Endothelial cell of umbilical vein (primary cell): ENCODE data around the gene DAND5. TPM values are rescaled to one million over a fixed set of nuclear protein-coding genes. Genes with fewer than 3 reads are reported as not detected.

Experiments
- BruUV-seq: library from RNA; stranded (reverse); fragments of 400-500 nt; replicated peaks from 2 replicates; lab custom pipeline; 2021; lab: Mats Ljungman, UMichigan
- CTCF ChIA-PET: fragments of 300-600, 350-600 bp; sonication (Branson Sonifier 250); formaldehyde crosslinking; loops from one replicate; lab custom pipeline; 2021; ENCODE audit warnings: antibody characterized with exemption, inconsistent platforms; lab: Charles Lee
- POLR2A ChIA-PET: fragments of 300-600, 350-600 bp; sonication (Branson Sonifier 250); formaldehyde crosslinking; loops from one replicate; lab custom pipeline; 2021; ENCODE audit warnings: antibody characterized with exemption, inconsistent platforms; lab: Charles Lee
- DNase-seq: peaks from one replicate; pipeline ENCODE4 v3.0.0-alpha.2; 2011; ENCODE audit warnings: low read depth, low spot score
- FAIRE-seq: peaks from 2 replicates; lab custom pipeline; 2011; peaks lifted over from hg19 to GRCh38; lab: Jason Lieb, UNC
- H2AFZ ChIP-seq: 2 replicates; pipeline ENCODE4 v1.6.0; 2012; ENCODE audit warnings: low read depth, low read length, control low read depth, inconsistent platforms
- H3K27ac ChIP-seq: 2 replicates; pipeline ENCODE4 v1.5.1; 2011; ENCODE audit warnings: low read depth, mild to moderate bottlenecking, control low read depth, low read length, moderate library complexity; ENCODE audit not compliant: insufficient read depth
- H3K27me3 ChIP-seq, 2 experiments: 2 replicates each; pipeline versions ENCODE4 v1.6.0 to v1.6.1; 2011; ENCODE audit warnings: low read length in 2 of 2, mixed read lengths in 1 of 2; ENCODE audit not compliant: control insufficient read depth in 2 of 2, insufficient read depth in 2 of 2
- H3K36me3 ChIP-seq, 2 experiments: 2 replicates in 1 of 2; 3 replicates in 1 of 2; pipeline ENCODE4 v1.5.1; 2011; ENCODE audit warnings: low read length in 2 of 2, mild to moderate bottlenecking in 1 of 2, moderate library complexity in 1 of 2; ENCODE audit not compliant: control insufficient read depth in 2 of 2, insufficient read depth in 2 of 2; ENCODE audit errors: extremely low read depth in 1 of 2
- H3K4me1 ChIP-seq: 3 replicates; pipeline ENCODE4 v1.5.1; 2011; ENCODE audit warnings: mild to moderate bottlenecking, low read length; ENCODE audit not compliant: control insufficient read depth, insufficient read depth; ENCODE audit errors: extremely low read depth
- H3K4me2 ChIP-seq: 2 replicates; pipeline ENCODE4 v1.6.1; 2011; ENCODE audit warnings: low read length, control low read depth, mixed read lengths; ENCODE audit not compliant: insufficient read depth
- H3K4me3 ChIP-seq, 3 experiments: fragments of 200-600 bp in 1 of 3; sonication (generic), shearing (Covaris generic) in 1 of 3; replicated peaks in 1 of 3; 2 replicates each; pipeline ENCODE4 v1.5.1; 2011 to 2016; ENCODE audit warnings: control low read depth in 3 of 3, low read length in 3 of 3, mild to moderate bottlenecking in 2 of 3, inconsistent platforms in 1 of 3, low read depth in 1 of 3, moderate library complexity in 1 of 3; ENCODE audit not compliant: insufficient read depth in 1 of 3
- H3K79me2 ChIP-seq: 2 replicates; pipeline ENCODE4 v1.6.0; 2012; ENCODE audit warnings: low read length, inconsistent platforms; ENCODE audit not compliant: control insufficient read depth, insufficient read depth
- H3K9ac ChIP-seq: replicated peaks from 2 replicates; pipeline ENCODE3; 2011; ENCODE audit warnings: low read length, control low read depth; ENCODE audit not compliant: insufficient read depth; ENCODE audit errors: extremely low read depth
- H3K9me1 ChIP-seq: replicated peaks from 3 replicates; pipeline ENCODE4 v1.6.0; 2011; ENCODE audit warnings: mild to moderate bottlenecking, low read length; ENCODE audit not compliant: control insufficient read depth, insufficient read depth; ENCODE audit errors: extremely low read depth
- H3K9me3 ChIP-seq: replicated peaks from 2 replicates; pipeline ENCODE4 v1.5.1; 2012; ENCODE audit warnings: low read length, inconsistent platforms; ENCODE audit not compliant: control insufficient read depth, insufficient read depth
- H4K20me1 ChIP-seq: replicated peaks from 2 replicates; pipeline ENCODE3; 2011; ENCODE audit warnings: mild to moderate bottlenecking, low read length; ENCODE audit not compliant: control insufficient read depth, insufficient read depth; ENCODE audit errors: extremely low read depth
- EZH2 ChIP-seq: IDR thresholded peaks from 2 replicates; pipeline ENCODE4 v1.6.1; 2012; ENCODE audit warnings: borderline replicate concordance, low read depth, mild to moderate bottlenecking, moderate library complexity, low read length, inconsistent platforms; ENCODE audit not compliant: severe bottlenecking
- FOS ChIP-seq: IDR thresholded peaks from 2 replicates; pipeline ENCODE4 v1.6.1; 2011; ENCODE audit warnings: mild to moderate bottlenecking, low read length, moderate library complexity, borderline replicate concordance; ENCODE audit not compliant: insufficient read depth
- GATA2 ChIP-seq: IDR thresholded peaks from 2 replicates; pipeline ENCODE4 v1.7.0; 2011; ENCODE audit warnings: low read depth, mild to moderate bottlenecking, moderate library complexity, mixed read lengths, low read length; ENCODE audit not compliant: insufficient read length, insufficient read depth
- JUN ChIP-seq: IDR thresholded peaks from 2 replicates; pipeline ENCODE4 v1.6.1; 2011; ENCODE audit warnings: borderline replicate concordance, low read depth; ENCODE audit not compliant: insufficient read length, insufficient read depth
- MAX ChIP-seq: IDR thresholded peaks from 2 replicates; pipeline ENCODE4 v1.6.1; 2011; ENCODE audit not compliant: insufficient read depth, insufficient read length
- MYC ChIP-seq: IDR thresholded peaks from one replicate; pipeline ENCODE4 v1.6.1; 2011; ENCODE audit warnings: mild to moderate bottlenecking, low read depth, low read length
- POLR2A ChIP-seq: IDR thresholded peaks from 2 replicates; pipeline ENCODE4 v1.6.1; 2012; ENCODE audit warnings: low read depth, mild to moderate bottlenecking, control low read depth, low read length
- POLR2AphosphoS5 ChIP-seq: IDR thresholded peaks from 2 replicates; pipeline ENCODE4 v1.6.1; 2012; ENCODE audit warnings: low read depth, mild to moderate bottlenecking, control low read depth, low read length, moderate library complexity; ENCODE audit not compliant: insufficient read depth
- dilution Hi-C: fragments of 300-500 bp; cut with MboI; formaldehyde crosslinking; loops from one replicate; pipeline ENCODE4 v1.15.0; 2019; ENCODE audit warnings: low sequenced_read_pairs; ENCODE audit not compliant: extremely low pct_ligation_motif_present
- intact Hi-C: fragments of 100-400 bp; cut with micrococcal nuclease; formaldehyde crosslinking; loops from one replicate; pipeline ENCODE4 v1.10.0; 2022
- polyA plus RNA-seq, 4 experiments: library from polyadenylated mRNA; depleted of rRNA in 3 of 4; stranded (reverse) in 3 of 4; unstranded in 1 of 4; fragments of >200 nt; gene quantifications; 2 replicates each; pipeline versions ENCODE4 v1.2.1 to v1.2.3, GENCODE V29; 2011 to 2012; ENCODE audit warnings: missing spikeins in 1 of 4
- total RNA-seq: library from RNA; stranded (reverse); gene quantifications from 2 replicates; pipeline ENCODE4 v1.2.3, GENCODE V29; 2021
- TF ChIP-seq, protein P1 (sequence below), 2 donors: IDR thresholded peaks; 1 replicate in 1 of 2; 2 replicates in 1 of 2; pipeline ENCODE4 v1.5.1; 2011; ENCODE audit warnings: low read length in 2 of 2, mild to moderate bottlenecking in 2 of 2, moderate library complexity in 2 of 2, control low read depth in 1 of 2, inconsistent platforms in 1 of 2, low read depth in 1 of 2; ENCODE audit not compliant: insufficient read depth in 1 of 2; ENCODE audit errors: extremely low read depth in 1 of 2

DAND5 gene
- total and polyA plus RNA-seq, 2 donors (not counting 3 experiments of a cell fraction or from before 2014, with no cell fraction given) = 0.06 to 0.20 TPM

DNA sequence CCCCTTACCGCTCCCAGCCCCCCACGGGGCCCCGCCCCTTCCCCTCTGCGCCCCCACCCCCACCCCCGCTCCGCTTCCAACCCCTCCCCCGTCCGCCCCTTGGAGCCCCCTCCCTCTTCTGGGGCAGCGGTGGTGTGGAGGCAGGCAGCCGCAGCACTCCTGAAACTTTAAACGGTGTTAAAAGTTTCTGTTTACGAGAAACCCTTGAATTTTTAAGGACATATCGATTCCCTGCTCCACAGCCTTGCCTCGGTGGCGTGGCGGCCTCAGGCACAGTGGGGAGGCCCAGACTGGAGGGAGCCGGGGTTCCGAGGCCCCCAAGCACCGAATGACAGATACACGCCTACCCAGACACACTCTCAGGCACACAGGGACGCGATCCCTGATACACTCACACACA is 21.1 kb downstream of the DAND5 start:
- no peak overlapping the region for H2AFZ ChIP-seq
- no peak overlapping the region for H3K9ac ChIP-seq
- no peak for DNase-seq
- H3K79me2 ChIP-seq = no peaks in the 10 kb centered on the region
- no peaks in the 10 kb centered on the region for H4K20me1 ChIP-seq
- H3K4me2 ChIP-seq = no peak overlapping the region
- ChIA-PET CTCF (interaction anchor here (1.1 kb wide), 1 partner anchor 104 kb away, joined by 3 read pairs; no protein-coding TSS in a partner anchor), POLR2A (no interaction called here)
- no peak overlapping the region for H3K27ac ChIP-seq
- no peak overlapping the region for H3K4me3 ChIP-seq
- no peak for FAIRE-seq
- dilution Hi-C loops (no loop called here), intact Hi-C loops (no loop called here)
- H3K9me3 ChIP-seq = no peaks in the 10 kb centered on the region
- no peaks in the 10 kb centered on the region for H3K36me3 ChIP-seq
- no peaks in the 10 kb centered on the region for H3K27me3 ChIP-seq
- no peaks in the 10 kb centered on the region for H3K4me1 ChIP-seq
- TF ChIP-seq GATA2 (no peak), EZH2 (no peak), MYC (no peak), POLR2A (no peak), FOS (no peak), POLR2AphosphoS5 (no peak)
- BruUV-seq = no TSS peak
- H3K9me1 ChIP-seq = no peaks in the 10 kb centered on the region

DNA sequence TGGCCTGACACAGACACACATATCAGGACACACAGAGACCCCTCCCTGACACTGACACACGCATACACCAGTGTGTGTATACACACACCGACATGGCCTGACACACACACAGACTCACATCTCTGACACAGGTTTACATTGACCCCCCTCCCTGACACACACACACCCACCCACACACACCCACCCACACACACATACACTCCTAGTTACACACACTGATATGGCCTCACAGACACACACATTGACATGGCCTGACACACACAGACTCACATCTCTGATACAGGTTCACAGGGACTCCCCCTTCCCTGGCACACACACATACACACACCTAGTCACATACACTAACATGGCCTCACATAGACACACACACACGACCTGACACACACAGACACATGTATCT is 21.5 kb downstream of the DAND5 start:
- H4K20me1 ChIP-seq = no peaks in the 10 kb centered on the region
- no TSS peak for BruUV-seq
- H3K4me2 ChIP-seq = no peak overlapping the region
- POLR2A ChIA-PET = no interaction called here
- DNase-seq (no peak), FAIRE-seq (no peak)
- no peaks in the 10 kb centered on the region for H3K4me1 ChIP-seq
- no peaks in the 10 kb centered on the region for H3K9me1 ChIP-seq
- H3K36me3 ChIP-seq = no peaks in the 10 kb centered on the region
- no peaks in the 10 kb centered on the region for H3K9me3 ChIP-seq
- H3K4me3 ChIP-seq = no peak overlapping the region
- H2AFZ ChIP-seq = no peak overlapping the region
- H3K27ac ChIP-seq = no peak overlapping the region
- H3K9ac ChIP-seq = no peak overlapping the region
- no peaks in the 10 kb centered on the region for H3K79me2 ChIP-seq
- CTCF ChIA-PET = interaction anchor here (1.1 kb wide), 1 partner anchor 103 kb away, joined by 3 read pairs; no protein-coding TSS in a partner anchor
- no peaks in the 10 kb centered on the region for H3K27me3 ChIP-seq
- dilution Hi-C loops (no loop called here), intact Hi-C loops (no loop called here)
- TF ChIP-seq GATA2 (no peak), JUN (no peak), FOS (no peak), POLR2AphosphoS5 (no peak), MYC (no peak), EZH2 (no peak), MAX (no peak), POLR2A (no peak)
- TF ChIP-seq, protein P1, sequence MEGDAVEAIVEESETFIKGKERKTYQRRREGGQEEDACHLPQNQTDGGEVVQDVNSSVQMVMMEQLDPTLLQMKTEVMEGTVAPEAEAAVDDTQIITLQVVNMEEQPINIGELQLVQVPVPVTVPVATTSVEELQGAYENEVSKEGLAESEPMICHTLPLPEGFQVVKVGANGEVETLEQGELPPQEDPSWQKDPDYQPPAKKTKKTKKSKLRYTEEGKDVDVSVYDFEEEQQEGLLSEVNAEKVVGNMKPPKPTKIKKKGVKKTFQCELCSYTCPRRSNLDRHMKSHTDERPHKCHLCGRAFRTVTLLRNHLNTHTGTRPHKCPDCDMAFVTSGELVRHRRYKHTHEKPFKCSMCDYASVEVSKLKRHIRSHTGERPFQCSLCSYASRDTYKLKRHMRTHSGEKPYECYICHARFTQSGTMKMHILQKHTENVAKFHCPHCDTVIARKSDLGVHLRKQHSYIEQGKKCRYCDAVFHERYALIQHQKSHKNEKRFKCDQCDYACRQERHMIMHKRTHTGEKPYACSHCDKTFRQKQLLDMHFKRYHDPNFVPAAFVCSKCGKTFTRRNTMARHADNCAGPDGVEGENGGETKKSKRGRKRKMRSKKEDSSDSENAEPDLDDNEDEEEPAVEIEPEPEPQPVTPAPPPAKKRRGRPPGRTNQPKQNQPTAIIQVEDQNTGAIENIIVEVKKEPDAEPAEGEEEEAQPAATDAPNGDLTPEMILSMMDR (IDR thresholded peaks at IDR 0.05; ENCODE audit: extremely low read depth in 1 of 2, insufficient read depth in 1 of 2, low read depth in 1 of 2, low read length in 2 of 2) = no peak
